ENCODE measurements around the gene PPIP5K2. TPM values are rescaled to one million over a fixed set of nuclear protein-coding genes. Genes with fewer than 3 reads are reported as not detected.

PPIP5K2 gene
- total RNA-seq, 1 donor, result 78.5 TPM

- Histone ChIP-seq H4K20me1 (ENCODE audit: insufficient read depth, low read length) (no peaks in the 10 kb centered on the region), H3K4me1 (ENCODE audit: insufficient read depth, low read length) (no peaks in the 10 kb centered on the region), H3K4me3 (ENCODE audit: insufficient read depth, low read length) (peak overlapping the region; percentile 24), H2AFZ (ENCODE audit: low read length) (peak overlapping the region; percentile 69), H3K4me2 (ENCODE audit: insufficient read depth, low read length) (peak overlapping the region; percentile 63), H3K79me2 (ENCODE audit: insufficient read depth, low read length) (no peaks in the 10 kb centered on the region), H3K27ac (ENCODE audit: low read depth, low read length) (no peak overlapping the region), H3K27me3 (ENCODE audit: insufficient read depth, low read length) (no peaks in the 10 kb centered on the region), H3K9me3 (ENCODE audit: low read depth, low read length) (no peaks in the 10 kb centered on the region), H3K36me3 (ENCODE audit: insufficient read depth, low read length) (no peaks in the 10 kb centered on the region)
- DNase-seq (ENCODE audit: insufficient read length, low spot score, missing footprints), result peak; percentile 72
- peak; percentile 79 for TF ChIP-seq CTCF (IDR thresholded peaks at IDR 0.05; ENCODE audit: extremely low read depth, low read depth, low read length)
Observed at GRCh38 chr5:103224118-103224893, 104.2 kb downstream of the PPIP5K2 start.

GRCh38 chr5:103224894-103225246, 104.8 kb downstream of the PPIP5K2 start:
- Histone ChIP-seq H3K79me2 (ENCODE audit: insufficient read depth, low read length) (no peaks in the 10 kb centered on the region), H3K4me3 (ENCODE audit: insufficient read depth, low read length) (no peak overlapping the region), H3K4me2 (ENCODE audit: insufficient read depth, low read length) (no peak overlapping the region), H2AFZ (ENCODE audit: low read length) (no peak overlapping the region), H3K27me3 (ENCODE audit: insufficient read depth, low read length) (no peaks in the 10 kb centered on the region), H4K20me1 (ENCODE audit: insufficient read depth, low read length) (no peaks in the 10 kb centered on the region), H3K27ac (ENCODE audit: low read depth, low read length) (no peak overlapping the region), H3K36me3 (ENCODE audit: insufficient read depth, low read length) (no peaks in the 10 kb centered on the region), H3K4me1 (ENCODE audit: insufficient read depth, low read length) (no peaks in the 10 kb centered on the region), H3K9me3 (ENCODE audit: low read depth, low read length) (no peaks in the 10 kb centered on the region)
- TF ChIP-seq CTCF (IDR thresholded peaks at IDR 0.05; ENCODE audit: extremely low read depth, low read depth, low read length), result no peak
- DNase-seq (ENCODE audit: insufficient read length, low spot score, missing footprints), result no peak

GRCh38 chr5:103228061-103228460, 108.0 kb downstream of the PPIP5K2 start:
- Histone ChIP-seq H3K4me2 (ENCODE audit: insufficient read depth, low read length) (no peak overlapping the region), H3K4me1 (ENCODE audit: insufficient read depth, low read length) (no peaks in the 10 kb centered on the region), H3K36me3 (ENCODE audit: insufficient read depth, low read length) (no peaks in the 10 kb centered on the region), H3K27ac (ENCODE audit: low read depth, low read length) (no peak overlapping the region), H3K27me3 (ENCODE audit: insufficient read depth, low read length) (no peaks in the 10 kb centered on the region), H3K9me3 (ENCODE audit: low read depth, low read length) (no peaks in the 10 kb centered on the region), H3K4me3 (ENCODE audit: insufficient read depth, low read length) (no peak overlapping the region), H2AFZ (ENCODE audit: low read length) (no peak overlapping the region), H3K79me2 (ENCODE audit: insufficient read depth, low read length) (no peaks in the 10 kb centered on the region), H4K20me1 (ENCODE audit: insufficient read depth, low read length) (no peaks in the 10 kb centered on the region)
- no peak for TF ChIP-seq CTCF (IDR thresholded peaks at IDR 0.05; ENCODE audit: extremely low read depth, low read depth, low read length)
- DNase-seq (ENCODE audit: insufficient read length, low spot score, missing footprints), result no peak

- Histone ChIP-seq H3K27ac (ENCODE audit: low read depth, low read length) (no peak overlapping the region), H2AFZ (ENCODE audit: low read length) (no peak overlapping the region), H3K4me1 (ENCODE audit: insufficient read depth, low read length) (no peaks in the 10 kb centered on the region), H3K4me2 (ENCODE audit: insufficient read depth, low read length) (no peak overlapping the region), H3K4me3 (ENCODE audit: insufficient read depth, low read length) (no peak overlapping the region), H3K9me3 (ENCODE audit: low read depth, low read length) (no peaks in the 10 kb centered on the region), H3K27me3 (ENCODE audit: insufficient read depth, low read length) (no peaks in the 10 kb centered on the region), H3K36me3 (ENCODE audit: insufficient read depth, low read length) (no peaks in the 10 kb centered on the region), H4K20me1 (ENCODE audit: insufficient read depth, low read length) (no peaks in the 10 kb centered on the region), H3K79me2 (ENCODE audit: insufficient read depth, low read length) (no peaks in the 10 kb centered on the region)
- DNase-seq (ENCODE audit: insufficient read length, low spot score, missing footprints), result no peak
- TF ChIP-seq CTCF (IDR thresholded peaks at IDR 0.05; ENCODE audit: extremely low read depth, low read depth, low read length), result no peak
Observed at GRCh38 chr5:103228588-103228987, 108.5 kb downstream of the PPIP5K2 start.
